GM06990 (cell line): ENCODE data around the gene CYP2R1.

ENCODE experiments used
- DNase-seq: peaks from one replicate; pipeline ENCODE4 v3.0.0-alpha.2; 2011; ENCODE audit not compliant: insufficient read length; ENCODE audit errors: extremely low read depth
- H3K27me3 ChIP-seq: replicated peaks from 2 replicates; pipeline ENCODE4 v1.6.0; 2011; ENCODE audit warnings: low read length; ENCODE audit not compliant: control insufficient read depth, insufficient read depth
- H3K36me3 ChIP-seq: 2 replicates; pipeline ENCODE4 v1.5.1; 2011; ENCODE audit warnings: low read length; ENCODE audit not compliant: control insufficient read depth, insufficient read depth
- H3K4me3 ChIP-seq: replicated peaks from 2 replicates; pipeline ENCODE4 v1.5.1; 2011; ENCODE audit warnings: low read depth, mild to moderate bottlenecking, control low read depth, low read length
- CTCF ChIP-seq: IDR thresholded peaks from 2 replicates; pipeline ENCODE4 v1.5.1; 2011; ENCODE audit warnings: low read length, control low read depth, mild to moderate bottlenecking, inconsistent platforms; ENCODE audit not compliant: insufficient read depth, poor library complexity, severe bottlenecking

The CYP2R1 gene

DNA sequence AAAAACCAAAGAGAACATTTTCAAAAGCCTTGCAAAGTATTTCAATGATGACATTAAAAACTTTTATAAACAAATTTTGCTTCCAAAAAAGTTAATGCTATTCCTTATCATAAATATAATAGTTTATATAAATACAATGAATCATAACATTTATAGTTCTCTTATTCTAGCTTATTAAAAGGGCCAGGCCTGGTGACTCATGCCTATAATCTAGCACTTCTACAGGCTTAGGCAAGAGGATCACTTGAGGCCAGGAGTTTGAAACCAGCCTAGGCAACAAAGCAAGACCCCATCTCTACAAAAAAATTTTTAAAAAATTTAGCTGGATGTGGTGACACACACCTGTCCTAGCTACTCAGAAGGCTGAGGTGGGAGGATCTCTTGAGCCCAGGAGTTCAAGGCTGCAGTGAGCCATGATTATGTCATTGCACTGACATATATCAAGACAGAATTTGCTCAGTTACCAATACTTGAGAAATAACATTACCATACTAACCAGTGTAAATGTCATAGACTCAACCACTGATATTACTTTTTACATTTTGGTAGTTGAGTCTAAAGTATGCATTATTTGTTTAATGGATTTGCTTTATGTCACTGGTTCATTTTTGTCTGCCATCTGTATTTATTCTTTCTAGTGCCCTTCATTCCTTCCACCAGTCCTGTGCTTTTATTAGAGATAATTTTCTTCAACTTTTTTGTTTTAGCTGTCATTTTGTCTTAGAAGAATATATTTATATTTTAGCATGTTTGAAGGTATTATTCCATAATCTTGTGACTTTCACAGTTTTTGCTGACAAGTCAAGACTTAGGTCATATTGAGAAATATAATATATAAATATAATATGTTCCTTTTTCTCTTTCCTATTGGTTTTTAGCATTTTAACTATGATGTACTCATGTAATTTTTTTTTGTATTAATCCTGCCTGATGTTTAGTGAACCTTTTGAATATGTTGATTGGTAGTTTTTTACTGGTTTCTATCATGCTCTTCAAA, 56.2 kb downstream of the CYP2R1 start:
- no peak for TF ChIP-seq CTCF
- DNase-seq = no peak
- no peak overlapping the region for H3K4me3 ChIP-seq
- H3K27me3 ChIP-seq = no peaks in the 10 kb centered on the region
- no peaks in the 10 kb centered on the region for H3K36me3 ChIP-seq
